Psoas muscle (tissue), 8 donors: ENCODE measurements around the gene CARD19. TPM values are rescaled to one million over a fixed set of nuclear protein-coding genes. Genes with fewer than 3 reads are reported as not detected.

ENCODE experiments used
- ATAC-seq, 4 donors: fragments of 200-7000 bp; cut with Tn5 transposase; one replicate each; pipeline ENCODE4 v1.9.1; 2020; ENCODE audit warnings: moderate library complexity in 3 of 4, mild to moderate bottlenecking in 2 of 4
- DNase-seq, 2 donors: peaks; one replicate each; pipeline ENCODE4 v3.0.0-alpha.2; 2020
- H3K27ac ChIP-seq: fragments of 200-600 bp; one replicate; pipeline ENCODE4 v1.8.0; 2022
- H3K27me3 ChIP-seq, 3 donors: fragments of 200-600 bp in 1 of 3; one replicate each; pipeline versions ENCODE4 v1.6.1 to v1.8.0; 2013 to 2022; ENCODE audit warnings: low read length in 2 of 3, mild to moderate bottlenecking in 2 of 3, moderate library complexity in 1 of 3; ENCODE audit not compliant: insufficient read depth in 3 of 3
- H3K36me3 ChIP-seq, 2 donors: fragments of 200-600 bp in 1 of 2; one replicate each; pipeline versions ENCODE4 v1.6.1 to v1.8.0; 2013 to 2022; ENCODE audit warnings: low read depth in 1 of 2, mild to moderate bottlenecking in 1 of 2, moderate library complexity in 1 of 2; ENCODE audit not compliant: insufficient read depth in 1 of 2
- H3K4me1 ChIP-seq: fragments of 200-600 bp; one replicate; pipeline ENCODE4 v1.8.0; 2022
- H3K4me3 ChIP-seq: fragments of 200-600 bp; one replicate; pipeline ENCODE4 v1.8.0; 2022; ENCODE audit warnings: mild to moderate bottlenecking
- H3K9me3 ChIP-seq: fragments of 200-600 bp; one replicate; pipeline ENCODE4 v1.8.0; 2022
- CTCF ChIP-seq: fragments of 200-600 bp; IDR thresholded peaks from one replicate; pipeline ENCODE4 v1.8.0; 2022; ENCODE audit warnings: antibody characterized with exemption
- WGBS, 3 donors: extraction: QIAGEN DNeasy Blood & Tissue Kit; methylation state at CpG; one replicate each; pipeline versions ENCODE4 v1.1.6 to v1.1.7; 2013; 5-methylcytosine and 5-hydroxymethylcytosine counted together
- intact Hi-C, 2 donors: fragments of 100-400 bp; cut with DNase I; formaldehyde crosslinking; loops; one replicate each; pipeline versions ENCODE4 v1.11.0 to v1.14.2; 2022
- polyA plus RNA-seq, 3 donors: library from polyadenylated mRNA; stranded (reverse); fragments of 200-250 nt; gene quantifications; one replicate each; pipeline ENCODE4 v1.2.3, GENCODE V29; 2013
- total RNA-seq, 4 donors: library from RNA; stranded (reverse); fragmentation: NEBNext Ultra II Directional in 2 of 4; extraction: Animal tissue kit (Norgen Biotek cat#: 25700) in 2 of 4; gene quantifications; one replicate each; pipeline versions ENCODE4 v1.2.1 to v1.2.4, GENCODE V29; 2021 to 2023
- donor health status: healthy with polysubstance abuse.
- donor health status: DM: no; HTN: no; CAD: no; lungs with moderate emphysema.
- donor health status: Bipolar disorder and iron deficiency.
- donor health status: healthy.
- donor health status: DM: yes; HTN: yes; CAD: no.
- donor health status: DM: no; HTN: no; CAD: no.
- donor health status: DM: no; HTN: no; CAD: no.
- donor health status: DM: yes; HTN: yes; CAD: no.

The CARD19 gene
- total and polyA plus RNA-seq, 7 donors = 27.9 to 86.3 (median 46.7) TPM

- peaks cover 54% of the 10 kb centered on the region for H3K4me1 ChIP-seq
Observed at GRCh38 chr9:93132946-93133680, 37.1 kb downstream of the CARD19 start.

GRCh38 chr9:93133681-93134014 is 37.6 kb downstream of the CARD19 start:
- DNase-seq (peak; percentile 82 to 89), ATAC-seq (peak; percentile 65 to 75 (median 74))
- peak overlapping the region; percentile 98 for H3K27ac ChIP-seq
- WGBS, 3 donors = 0 to 1% (median 0%) methylated on average over 27 to 34 of the region's 34 CpGs
- no peaks in the 10 kb centered on the region for H3K9me3 ChIP-seq
- TF ChIP-seq CTCF = no peak
- H3K36me3 ChIP-seq = no peaks in the 10 kb centered on the region
- intact Hi-C loops = no loop called here
- H3K4me1 ChIP-seq = peaks cover 50% of the 10 kb centered on the region
- no peaks in the 10 kb centered on the region for H3K27me3 ChIP-seq
- peak overlapping the region; percentile 97 for H3K4me3 ChIP-seq

More at GRCh38 chr9:93132946-93133680, 37.1 kb downstream of the CARD19 start:
- 12 to 27% (median 15%) methylated on average over 21 of the region's 21 CpGs for WGBS, 3 donors
- H3K9me3 ChIP-seq = no peaks in the 10 kb centered on the region
- DNase-seq (no peak), ATAC-seq (peak; percentile 7 to 15 (median 10))
- peak overlapping the region; percentile 98 for H3K27ac ChIP-seq
- H3K4me3 ChIP-seq = peak overlapping the region; percentile 97
- H3K36me3 ChIP-seq = no peaks in the 10 kb centered on the region
- no peak for TF ChIP-seq CTCF
- intact Hi-C loops = no loop called here
- H3K27me3 ChIP-seq = no peaks in the 10 kb centered on the region

- Histone ChIP-seq H3K4me3 (peak within 1 kb of the TSS; percentile 97), H3K27me3 (no peaks in the 10 kb centered on the region), H3K4me1 (peaks cover 45% of the 10 kb centered on the region), H3K36me3 (no peaks in the 10 kb centered on the region), H3K27ac (peak within 1 kb of the TSS; percentile 98), H3K9me3 (no peaks in the 10 kb centered on the region)
- DNase-seq (peak; percentile 78 to 85), ATAC-seq (peak; percentile 79 to 85 (median 80))
- intact Hi-C loops = no loop called here
- 0 to 2% (median 0%) methylated on average over 49 to 78 of the region's 78 CpGs for WGBS, 3 donors
- no peak for TF ChIP-seq CTCF
Observed at GRCh38 chr9:93134015-93134739, 38.2 kb downstream of the CARD19 start, which contains the start of gene NINJ1. TSS of gene NINJ1 (minus strand) at chr9:93134251. CDS start at chr9:93134217, 34 bp downstream.

- intact Hi-C loops = no loop called here
- Histone ChIP-seq H3K27me3 (no peaks in the 10 kb centered on the region), H3K36me3 (no peaks in the 10 kb centered on the region), H3K4me1 (peaks cover 38% of the 10 kb centered on the region), H3K9me3 (no peaks in the 10 kb centered on the region), H3K4me3 (peak overlapping the region; percentile 97), H3K27ac (peak overlapping the region; percentile 98)
- ATAC-seq = peak in 2 of 4 donors; percentile 0
- 65 to 80% (median 69%) methylated on average over 14 of the region's 14 CpGs for WGBS, 3 donors
- peak in 1 of 2 donors; percentile 54 for DNase-seq
- no peak for TF ChIP-seq CTCF
Observed at GRCh38 chr9:93134740-93135444, 38.9 kb downstream of the CARD19 start.
